ENCODE data around the gene B4GAT1. TPM values are rescaled to one million over a fixed set of nuclear protein-coding genes. Genes with fewer than 3 reads are reported as not detected.

B4GAT1 gene
- total and polyA plus RNA-seq, 10 of the 15 experiments (the other 5 are each of a cell fraction or from before 2014, with no cell fraction given) = 0.55 to 11.1 (median 4.3) TPM

GRCh38 chr11:66329165-66329673 is 18.2 kb downstream of the B4GAT1 start (continued):
- TF ChIP-seq IRF5 (IDR thresholded peaks at IDR 0.05; ENCODE audit: borderline replicate concordance) = no peak
- TF ChIP-seq GABPA (IDR thresholded peaks at IDR 0.05; ENCODE audit: low read depth) = no peak
- no peak for TF ChIP-seq KAT2A (conservative IDR thresholded peaks at IDR 0.05; ENCODE audit: control insufficient read depth, low read depth, low read length)

GRCh38 chr11:66328302-66329144 is 18.9 kb downstream of the B4GAT1 start:
- DNase-seq (ENCODE audit: low read depth, low spot score) (no peak), FAIRE-seq (peak; percentile 91), ATAC-seq (peak; percentile 97)
- peak overlapping the region; percentile 78 for H3K4me2 ChIP-seq (ENCODE audit: control insufficient read depth, insufficient read depth)
- no peaks in the 10 kb centered on the region for H4K20me1 ChIP-seq (ENCODE audit: control insufficient read depth, insufficient read depth)
- ChIA-PET RAD21 (ENCODE audit: unreplicated experiment) (interaction anchor here (0.9 to 1.2 kb wide), 2 partner anchors 16 to 57 kb away, joined by 4 to 26 read pairs; no protein-coding TSS in a partner anchor), POLR2A (interaction anchor here (0.7 kb wide), 1 partner anchor 16 kb away, joined by 4 read pairs; no protein-coding TSS in a partner anchor), CTCF (interaction anchor here (0.6 to 5.7 kb wide), 6 partner anchors 18 to 326 kb away, joined by 3 to 96 read pairs (median 6); partner anchors contain the start of gene BANF1), SMC1A (ENCODE audit: uncharacterized antibody, unreplicated experiment) (interaction anchor here (0.8 to 3.9 kb wide), 5 partner anchors 9 to 58 kb away, joined by 3 to 33 read pairs (median 4); no protein-coding TSS in a partner anchor)
- no peaks in the 10 kb centered on the region; a peak in 1 of 4 replicates for H3K27me3 ChIP-seq (replicated peaks in 1 of 2; ENCODE audit: control insufficient read depth in 2 of 2, insufficient read depth in 2 of 2, low read length in 1 of 2)
- H3K9me3 ChIP-seq (replicated peaks; ENCODE audit: control insufficient read depth, insufficient read depth, low read length) = no peaks in the 10 kb centered on the region
- no peak overlapping the region for H3K4me3 ChIP-seq
- intact Hi-C loops (cut with micrococcal nuclease; ENCODE audit: unreplicated experiment) = loop anchor here (1.0 to 2.0 kb wide), 2 partner anchors 16 to 106 kb away; no protein-coding TSS in a partner anchor
- H3K79me2 ChIP-seq (ENCODE audit: control insufficient read depth, insufficient read depth, low read length) = no peaks in the 10 kb centered on the region
- peak overlapping the region; percentile 95 for H2AFZ ChIP-seq (ENCODE audit: control insufficient read depth, low read depth, low read length)
- no peak overlapping the region for H3K27ac ChIP-seq (ENCODE audit: control insufficient read depth, insufficient read depth)
- in situ Hi-C loops (cut with MboI) = no loop called here
- H3K4me1 ChIP-seq (ENCODE audit: control insufficient read depth, insufficient read depth, low read length) = peaks cover 10% of the 10 kb centered on the region; the same call in 1 of the 2 replicates
- H3K36me3 ChIP-seq (ENCODE audit: control insufficient read depth in 2 of 2, insufficient read depth in 2 of 2, low read length in 1 of 2) = no peaks in the 10 kb centered on the region
- no TSS peak for BruUV-seq (replicated peaks)
- 8% methylated on average over 19 of the region's 19 CpGs for WGBS (ENCODE audit: insufficient coverage, insufficient replicate concordance, low lambda C conversion rate, missing lambda C conversion rate)
- H3K9ac ChIP-seq (ENCODE audit: control insufficient read depth, insufficient read depth, low read length) = 0 out of 2 replicates have a peak overlapping the region, but pooled peaks have one; percentile 31
- no peak for TF ChIP-seq SIX5 (IDR thresholded peaks at IDR 0.05; ENCODE audit: low read depth, low read length, severe bottlenecking)
- no peak for TF ChIP-seq RBBP5 (conservative IDR thresholded peaks at IDR 0.05)
- no peak for TF ChIP-seq ZNF274 (IDR thresholded peaks at IDR 0.05; ENCODE audit: insufficient read depth, insufficient read length)
- TF ChIP-seq ATF7 (IDR thresholded peaks at IDR 0.05; ENCODE audit: low read depth) = no peak
- TF ChIP-seq TCF12 (IDR thresholded peaks at IDR 0.05; ENCODE audit: low read depth, low read length) = 0 out of 2 replicates have a peak, but pooled peaks have one; percentile 3
- TF ChIP-seq NBN (IDR thresholded peaks at IDR 0.05) = peak; percentile 74
- TF ChIP-seq MAX (IDR thresholded peaks at IDR 0.05; ENCODE audit: low read depth, low read length) = peak; percentile 91; the same call in 1 of the 2 replicates
- TF ChIP-seq HCFC1 (IDR thresholded peaks at IDR 0.05; ENCODE audit: low read length) = no peak
- no peak for TF ChIP-seq ZBTB11 (CRISPR knock-in tag; IDR thresholded peaks at IDR 0.05)
